Kidney epithelial cell (primary cell): ENCODE measurements around the gene AP3S1. TPM values are rescaled to one million over a fixed set of nuclear protein-coding genes. Genes with fewer than 3 reads are reported as not detected.
"Not testable (repeated sequence)": the region's sequence is repeated elsewhere in the genome, so short reads cannot be mapped to it uniquely, and the experiment has no call there.

Source experiments
- DNase-seq: peaks from one replicate; pipeline ENCODE4 v3.0.0-alpha.2; 2010; ENCODE audit warnings: low read depth
- H3K27me3 ChIP-seq: 2 replicates; pipeline ENCODE4 v1.6.0; 2011; ENCODE audit warnings: low read length; ENCODE audit not compliant: control insufficient read depth, insufficient read depth
- H3K36me3 ChIP-seq: 2 replicates; pipeline ENCODE4 v1.5.1; 2011; ENCODE audit warnings: low read length; ENCODE audit not compliant: control insufficient read depth, insufficient read depth
- H3K4me3 ChIP-seq: 2 replicates; pipeline ENCODE4 v1.5.1; 2011; ENCODE audit warnings: low read depth, mild to moderate bottlenecking, control low read depth, low read length
- CTCF ChIP-seq: IDR thresholded peaks from 2 replicates; pipeline ENCODE4 v1.5.1; 2011; ENCODE audit warnings: mild to moderate bottlenecking, moderate library complexity, low read length, control low read depth, inconsistent platforms; ENCODE audit not compliant: insufficient read depth, poor library complexity, severe bottlenecking
- total RNA-seq: library from RNA; depleted of rRNA; stranded (reverse); fragments of >200 nt; gene quantifications from 2 replicates; pipeline ENCODE4 v1.2.3, GENCODE V29; 2015

AP3S1 gene
- total RNA-seq, 1 donor from 2014 or later: 208 TPM

DNA sequence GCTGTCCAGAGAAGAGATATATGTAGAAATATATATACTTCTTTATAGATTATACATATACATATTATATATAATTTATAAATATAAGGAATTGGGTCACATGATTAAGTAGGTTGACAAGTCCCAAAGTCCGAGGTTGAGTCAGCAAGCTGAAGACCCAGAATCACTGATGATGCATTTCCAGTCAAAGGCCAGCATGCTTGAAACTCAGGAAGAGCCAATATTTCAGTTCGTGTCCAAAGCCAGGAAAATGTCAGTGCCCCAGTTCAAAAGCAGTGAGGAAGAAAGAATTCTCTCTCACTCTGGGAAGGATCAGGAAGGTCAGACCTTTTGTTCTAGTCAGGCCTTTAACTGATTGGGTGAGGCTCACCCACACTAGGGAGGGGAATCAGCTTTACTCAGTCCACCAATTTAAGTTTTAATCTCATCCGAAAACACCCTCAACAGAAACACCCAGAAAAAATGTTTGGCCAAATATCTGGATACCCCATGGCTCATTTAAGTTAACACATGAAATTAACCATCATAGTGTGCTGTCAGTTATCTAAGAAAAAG lies 78.5 kb downstream of the AP3S1 start:
- no peak overlapping the region for H3K4me3 ChIP-seq
- no peaks in the 10 kb centered on the region for H3K27me3 ChIP-seq
- no peaks in the 10 kb centered on the region for H3K36me3 ChIP-seq
- DNase-seq: no peak
- TF ChIP-seq CTCF: no peak

DNA sequence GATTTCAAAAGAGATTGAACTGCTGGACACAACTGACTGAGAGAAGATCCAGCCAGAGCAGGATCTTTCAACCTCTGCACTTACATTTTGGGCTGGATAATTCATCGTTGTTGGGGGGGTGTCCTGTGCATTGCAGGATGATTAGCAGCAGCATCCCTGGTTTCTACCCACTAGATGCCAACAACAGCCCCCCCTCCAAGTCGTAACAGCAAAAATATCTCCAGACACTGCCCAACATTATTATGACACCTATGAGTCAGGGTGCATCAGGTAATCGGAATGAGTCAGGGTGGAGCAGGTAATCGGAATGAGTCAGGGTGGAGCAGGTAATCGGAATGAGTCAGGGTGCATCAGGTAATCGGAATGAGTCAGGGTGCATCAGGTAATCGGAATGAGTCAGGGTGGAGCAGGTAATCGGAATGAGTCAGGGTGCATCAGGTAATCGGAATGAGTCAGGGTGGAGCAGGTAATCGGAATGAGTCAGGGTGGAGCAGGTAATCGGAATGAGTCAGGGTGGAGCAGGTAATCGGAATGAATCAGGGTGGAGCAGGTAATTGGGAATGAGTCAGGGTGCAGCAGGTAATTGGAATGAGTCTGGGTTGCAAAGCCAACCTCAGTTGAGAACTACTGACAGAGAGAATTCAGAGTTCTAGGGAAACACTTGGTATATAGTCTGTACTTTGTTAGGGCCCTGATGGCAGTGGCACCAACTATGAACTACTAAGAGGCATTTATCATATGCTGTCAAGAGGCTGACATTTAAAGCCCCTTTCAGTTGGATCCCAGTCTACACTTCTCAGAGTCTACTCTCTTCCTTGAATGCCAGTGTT lies 87.1 kb downstream of the AP3S1 start:
- H3K36me3 ChIP-seq, H3K27me3 ChIP-seq, H3K4me3 ChIP-seq, DNase-seq: not testable (repeated sequence)

DNA sequence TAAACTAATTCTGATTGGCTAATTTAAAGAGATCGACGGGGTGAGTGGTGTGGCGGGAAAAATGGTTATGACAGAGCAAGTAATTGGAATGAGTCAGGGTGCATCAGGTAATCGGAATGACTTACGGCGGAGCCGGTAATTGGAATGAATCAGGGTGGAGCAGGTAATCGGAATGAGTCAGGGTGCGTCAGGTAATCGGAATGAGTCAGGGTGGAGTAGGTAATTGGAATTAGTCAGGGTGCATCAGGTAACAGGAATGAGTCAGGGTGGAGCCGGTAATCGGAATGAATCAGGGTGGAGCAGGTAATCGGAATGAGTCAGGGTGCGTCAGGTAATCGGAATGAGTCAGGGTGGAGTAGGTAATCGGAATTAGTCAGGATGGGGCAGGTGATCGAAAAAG lies 88.4 kb downstream of the AP3S1 start:
- H3K36me3 ChIP-seq, H3K27me3 ChIP-seq, DNase-seq, H3K4me3 ChIP-seq: not testable (repeated sequence)

- TF ChIP-seq CTCF: no peak
- Histone ChIP-seq H3K4me3 (no peak overlapping the region), H3K36me3 (no peaks in the 10 kb centered on the region), H3K27me3 (no peaks in the 10 kb centered on the region)
- DNase-seq: no peak
Measured at GRCh38 chr5:115930630-115931337, 89.0 kb downstream of the AP3S1 start.

GRCh38 chr5:115932991-115933390 lies 91.3 kb downstream of the AP3S1 start:
- no peaks in the 10 kb centered on the region for H3K36me3 ChIP-seq
- DNase-seq: no peak
- no peaks in the 10 kb centered on the region for H3K27me3 ChIP-seq
- no peak for TF ChIP-seq CTCF
- no peak overlapping the region for H3K4me3 ChIP-seq

GRCh38 chr5:115934388-115934974 lies 92.7 kb downstream of the AP3S1 start:
- no peaks in the 10 kb centered on the region for H3K27me3 ChIP-seq

More at GRCh38 chr5:115934388-115934974, 92.7 kb downstream of the AP3S1 start:
- no peak overlapping the region for H3K4me3 ChIP-seq
- no peak for TF ChIP-seq CTCF
- no peaks in the 10 kb centered on the region for H3K36me3 ChIP-seq
- no peak for DNase-seq
